Spleen (tissue), 11 donors: ENCODE data around the gene PCYT1A. TPM values are rescaled to one million over a fixed set of nuclear protein-coding genes. Genes with fewer than 3 reads are reported as not detected.
"Not testable (repeated sequence)": the region's sequence is repeated elsewhere in the genome, so short reads cannot be mapped to it uniquely, and the experiment has no call there.

Source experiments
- DNase-seq: peaks from one replicate; pipeline ENCODE4 v3.0.0-alpha.2; 2020
- H3K27ac ChIP-seq, 8 donors: fragments of 200-600 bp; sonication (generic) in 7 of 8; 1 replicate in 4 of 8; 2 replicates in 4 of 8; pipeline versions ENCODE4 v1.5.0 to v1.8.0; 2016 to 2021; ENCODE audit warnings: inconsistent platforms in 4 of 8, mild to moderate bottlenecking in 4 of 8, moderate library complexity in 1 of 8
- H3K27me3 ChIP-seq, 7 donors: fragments of 200-600 bp; sonication (generic) in 6 of 7; replicated peaks in 1 of 7; 1 replicate in 4 of 7; 2 replicates in 3 of 7; pipeline versions ENCODE4 v1.5.0 to v1.8.0; 2016 to 2021; ENCODE audit warnings: inconsistent platforms in 3 of 7, mild to moderate bottlenecking in 1 of 7
- H3K36me3 ChIP-seq, 6 donors: fragments of 200-600 bp; sonication (generic) in 5 of 6; 1 replicate in 4 of 6; 2 replicates in 2 of 6; pipeline versions ENCODE4 v1.5.0 to v1.8.0; 2016 to 2021; ENCODE audit warnings: inconsistent platforms in 2 of 6
- H3K4me1 ChIP-seq, 6 donors: fragments of 200-600 bp; sonication (generic) in 5 of 6; 1 replicate in 3 of 6; 2 replicates in 3 of 6; pipeline versions ENCODE4 v1.5.0 to v1.8.0; 2016 to 2021; ENCODE audit warnings: inconsistent platforms in 3 of 6
- H3K4me3 ChIP-seq, 8 donors: fragments of 200-600 bp; sonication (generic) in 7 of 8; 1 replicate in 4 of 8; 2 replicates in 4 of 8; pipeline versions ENCODE4 v1.5.0 to v1.8.0; 2016 to 2021; ENCODE audit warnings: inconsistent platforms in 4 of 8, mild to moderate bottlenecking in 4 of 8, moderate library complexity in 2 of 8
- H3K9me3 ChIP-seq, 8 donors: fragments of 200-600 bp; sonication (generic) in 7 of 8; 1 replicate in 4 of 8; 2 replicates in 4 of 8; pipeline versions ENCODE4 v1.5.0 to v1.8.0; 2016 to 2021; ENCODE audit warnings: inconsistent platforms in 4 of 8
- POLR2A ChIP-seq, 3 donors: fragments of 450-650 bp; IDR thresholded peaks; one replicate each; pipeline ENCODE4 v1.5.1; 2017; ENCODE audit warnings: antibody characterized with exemption in 3 of 3, mild to moderate bottlenecking in 1 of 3
- POLR2AphosphoS5 ChIP-seq, 3 donors: sonication (generic); formaldehyde crosslinking; IDR thresholded peaks; one replicate each; pipeline ENCODE4 v1.5.1; 2017; ENCODE audit warnings: antibody characterized with exemption in 3 of 3
- WGBS, 5 donors: extraction: QIAGEN DNeasy Blood & Tissue Kit in 3 of 5; methylation state at CpG; one replicate each; pipeline versions ENCODE4 v1.1.5 to v1.1.7; 2013 to 2018; 5-methylcytosine and 5-hydroxymethylcytosine counted together
- intact Hi-C: fragments of 100-400 bp; cut with DNase I; formaldehyde crosslinking; loops from one replicate; pipeline ENCODE4 v1.15.0; 2023; ENCODE audit warnings: low total_unique reads
- polyA plus RNA-seq, 3 donors: library from polyadenylated mRNA; stranded (reverse); fragments of 200-250 nt; gene quantifications; one replicate each; pipeline ENCODE4 v1.2.1, GENCODE V29; 2013
- total RNA-seq, 7 donors: library from RNA; depleted of rRNA in 3 of 7; stranded (reverse); fragments of >200 nt in 3 of 7; fragmentation: NEBNext Ultra II Directional in 4 of 7; extraction: Animal tissue kit (Norgen Biotek cat#: 25700) in 4 of 7; gene quantifications; one replicate each; pipeline versions ENCODE4 v1.1.0 to v1.2.1, GENCODE V29; 2016 to 2021
- TF ChIP-seq, protein P1 (sequence below), 11 experiments: fragments of 200-600 bp in 7 of 11; fragments of 450-650 bp in 4 of 11; sonication (generic) in 4 of 11; IDR thresholded peaks in 8 of 11; conservative IDR thresholded peaks in 3 of 11; 1 replicate in 7 of 11; 2 replicates in 4 of 11; pipeline versions ENCODE4 v1.4.0 to v1.8.0; 2016 to 2021; ENCODE audit warnings: antibody characterized with exemption in 11 of 11, inconsistent platforms in 4 of 11, mild to moderate bottlenecking in 1 of 11
- donor health status: healthy with polysubstance abuse.
- donor health status: DM: no; HTN: no; CAD: no; lungs with moderate emphysema.
- donor health status: DM: no; HTN: no; CAD: no.
- donor health status: Bipolar disorder and iron deficiency.
- donor health status: healthy.
- donor health status: DM: no; HTN: no; CAD: no.
- donor health status: DM: yes; HTN: yes; CAD: no.

The PCYT1A gene
- total and polyA plus RNA-seq, 10 donors: 10.6 to 128 (median 90.3) TPM

DNA sequence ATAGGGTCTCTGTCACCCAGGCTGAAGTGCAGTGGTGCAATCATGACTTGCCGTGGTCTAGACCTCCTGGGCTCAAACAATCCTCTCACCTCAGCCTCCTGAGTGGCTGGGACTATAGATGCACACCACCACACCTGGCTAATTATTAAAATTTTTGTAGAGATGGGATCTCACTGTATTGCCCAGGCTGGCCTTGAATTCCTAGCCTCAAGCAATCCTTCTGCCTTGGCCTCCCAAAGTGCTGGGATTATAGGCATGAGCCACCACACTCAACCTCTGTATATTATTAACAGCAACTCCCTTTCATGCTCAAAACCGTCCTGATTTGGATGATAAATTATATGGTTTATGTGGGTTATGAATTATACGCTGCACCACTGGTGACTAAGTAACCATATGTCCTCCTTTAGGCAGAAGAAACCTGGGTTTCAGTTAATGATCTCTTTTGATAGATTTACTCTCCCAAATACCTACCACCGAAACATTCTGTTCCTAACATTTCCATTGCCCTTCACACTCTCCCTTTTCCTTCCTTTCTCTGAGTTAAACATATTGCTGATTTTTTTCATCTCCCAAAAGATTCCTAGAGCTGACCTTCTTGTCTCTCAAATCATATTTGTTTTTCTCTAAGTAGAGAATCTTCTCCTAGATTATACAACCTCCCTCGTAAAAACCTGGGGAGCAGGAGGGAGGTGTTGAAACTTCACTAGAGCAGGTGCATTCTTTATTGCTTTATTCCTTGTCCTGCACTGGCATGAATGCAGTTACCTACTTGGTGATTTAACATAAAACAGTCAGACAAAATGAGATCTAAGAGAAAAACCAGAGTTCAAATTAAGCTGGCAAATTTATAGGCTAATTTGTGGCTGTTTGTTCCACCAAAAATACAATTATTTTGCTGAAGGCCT lies 32.9 kb downstream of the PCYT1A start:
- no peaks in the 10 kb centered on the region for H3K9me3 ChIP-seq
- 68 to 82% (median 76%) methylated on average over 5 of the region's 5 CpGs for WGBS, 5 donors
- no peaks in the 10 kb centered on the region for H3K27me3 ChIP-seq
- H3K36me3 ChIP-seq: peaks cover 0 to 81% (median 30%) of the 10 kb centered on the region in 6 donors
- peaks cover 0 to 7% (median 0%) of the 10 kb centered on the region in 6 donors for H3K4me1 ChIP-seq
- intact Hi-C loops: loop anchor here (5.0 kb wide), 1 partner anchor 268 kb away; no protein-coding TSS in a partner anchor
- H3K27ac ChIP-seq: no peak overlapping the region
- H3K4me3 ChIP-seq: no peak overlapping the region
- TF ChIP-seq POLR2A (IDR thresholded peaks at IDR 0.05): no peak
- no peak for TF ChIP-seq POLR2AphosphoS5 (IDR thresholded peaks at IDR 0.05)
- DNase-seq: no peak

DNA sequence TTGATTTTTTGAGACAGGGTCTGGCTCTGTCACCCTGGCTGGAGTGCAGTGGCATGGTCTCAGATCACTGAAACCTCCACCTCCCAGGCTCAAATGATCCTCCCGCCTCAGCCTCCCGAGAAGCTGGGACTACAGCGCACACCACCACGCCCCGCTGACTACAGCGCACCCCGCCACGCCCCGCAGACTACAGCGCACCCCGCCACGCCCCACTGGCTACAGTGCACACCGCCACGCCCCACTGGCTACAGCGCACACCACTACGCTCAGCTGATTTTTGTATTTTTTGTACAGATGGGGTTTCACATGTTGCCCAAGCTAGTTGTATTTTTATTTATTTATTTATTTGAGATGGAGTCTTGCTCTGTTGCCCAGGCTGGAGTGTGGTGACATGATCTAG lies 35.6 kb downstream of the PCYT1A start:
- Histone ChIP-seq H3K27ac (no peak overlapping the region), H3K4me3 (no peak overlapping the region), H3K36me3 (peaks cover 0 to 80% (median 37%) of the 10 kb centered on the region in 6 donors), H3K27me3 (no peaks in the 10 kb centered on the region), H3K4me1 (peaks cover 0 to 7% (median 0%) of the 10 kb centered on the region in 6 donors), H3K9me3 (no peaks in the 10 kb centered on the region)
- 82 to 96% (median 91%) methylated on average over 15 to 16 of the region's 16 CpGs for WGBS, 5 donors
- intact Hi-C loops: loop anchor here (5.0 kb wide), 1 partner anchor 270 kb away; no protein-coding TSS in a partner anchor
- no peak for DNase-seq
- TF ChIP-seq POLR2AphosphoS5 (IDR thresholded peaks at IDR 0.05) (no peak), POLR2A (IDR thresholded peaks at IDR 0.05) (no peak)
- TF ChIP-seq, protein P1, sequence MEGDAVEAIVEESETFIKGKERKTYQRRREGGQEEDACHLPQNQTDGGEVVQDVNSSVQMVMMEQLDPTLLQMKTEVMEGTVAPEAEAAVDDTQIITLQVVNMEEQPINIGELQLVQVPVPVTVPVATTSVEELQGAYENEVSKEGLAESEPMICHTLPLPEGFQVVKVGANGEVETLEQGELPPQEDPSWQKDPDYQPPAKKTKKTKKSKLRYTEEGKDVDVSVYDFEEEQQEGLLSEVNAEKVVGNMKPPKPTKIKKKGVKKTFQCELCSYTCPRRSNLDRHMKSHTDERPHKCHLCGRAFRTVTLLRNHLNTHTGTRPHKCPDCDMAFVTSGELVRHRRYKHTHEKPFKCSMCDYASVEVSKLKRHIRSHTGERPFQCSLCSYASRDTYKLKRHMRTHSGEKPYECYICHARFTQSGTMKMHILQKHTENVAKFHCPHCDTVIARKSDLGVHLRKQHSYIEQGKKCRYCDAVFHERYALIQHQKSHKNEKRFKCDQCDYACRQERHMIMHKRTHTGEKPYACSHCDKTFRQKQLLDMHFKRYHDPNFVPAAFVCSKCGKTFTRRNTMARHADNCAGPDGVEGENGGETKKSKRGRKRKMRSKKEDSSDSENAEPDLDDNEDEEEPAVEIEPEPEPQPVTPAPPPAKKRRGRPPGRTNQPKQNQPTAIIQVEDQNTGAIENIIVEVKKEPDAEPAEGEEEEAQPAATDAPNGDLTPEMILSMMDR (IDR thresholded peaks at IDR 0.05 in 8 of 11, conservative IDR thresholded peaks at IDR 0.05 in 3 of 11): no peak

DNA sequence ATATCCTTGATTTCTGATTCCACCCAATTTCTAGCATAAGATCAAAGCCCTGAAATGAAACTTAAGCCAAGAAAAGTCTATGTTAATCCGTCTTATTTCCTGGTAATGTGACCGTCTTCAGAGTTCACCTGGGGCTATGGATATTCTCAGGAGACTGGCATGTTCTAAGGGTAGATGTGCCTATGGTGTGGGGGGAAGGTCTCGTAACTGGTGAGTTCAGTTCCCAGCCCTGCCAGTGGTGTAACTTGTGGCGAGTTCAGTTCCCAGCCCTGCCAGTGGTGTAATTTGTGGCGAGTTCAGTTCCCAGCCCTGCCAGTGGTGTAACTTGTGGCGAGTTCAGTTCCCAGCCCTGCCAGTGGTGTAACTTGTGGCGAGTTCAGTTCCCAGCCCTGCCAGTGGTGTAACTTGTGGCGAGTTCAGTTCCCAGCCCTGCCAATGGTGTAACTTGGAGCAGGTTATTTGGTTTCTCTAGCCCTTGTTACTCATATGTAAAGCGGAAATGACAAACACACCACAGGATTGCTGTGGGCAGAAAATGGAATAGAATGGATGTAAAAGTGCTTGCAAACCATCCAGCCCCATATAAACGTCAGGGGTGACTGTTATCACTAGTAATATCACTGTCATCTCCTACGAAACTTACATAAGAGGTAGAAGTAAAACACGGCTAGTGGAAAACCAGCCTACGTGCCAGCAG lies 40.8 kb downstream of the PCYT1A start:
- 51 to 86% (median 80%) methylated on average over 13 of the region's 13 CpGs for WGBS, 5 donors
- intact Hi-C loops: no loop called here
- H3K36me3 ChIP-seq: peaks cover 0 to 87% (median 40%) of the 10 kb centered on the region in 6 donors
- H3K4me3 ChIP-seq: no peak overlapping the region
- peak overlapping the region in 6 of 8 donors; percentile 28 to 83 (median 72) for H3K27ac ChIP-seq
- H3K27me3 ChIP-seq: no peaks in the 10 kb centered on the region
- H3K9me3 ChIP-seq: no peaks in the 10 kb centered on the region
- DNase-seq: no peak
- H3K4me1 ChIP-seq: no peaks in the 10 kb centered on the region
- TF ChIP-seq POLR2AphosphoS5 (IDR thresholded peaks at IDR 0.05): peak in 1 of 3 donors; percentile 21
- TF ChIP-seq, protein P1 (IDR thresholded peaks at IDR 0.05 in 8 of 11, conservative IDR thresholded peaks at IDR 0.05 in 3 of 11): no peak

DNA sequence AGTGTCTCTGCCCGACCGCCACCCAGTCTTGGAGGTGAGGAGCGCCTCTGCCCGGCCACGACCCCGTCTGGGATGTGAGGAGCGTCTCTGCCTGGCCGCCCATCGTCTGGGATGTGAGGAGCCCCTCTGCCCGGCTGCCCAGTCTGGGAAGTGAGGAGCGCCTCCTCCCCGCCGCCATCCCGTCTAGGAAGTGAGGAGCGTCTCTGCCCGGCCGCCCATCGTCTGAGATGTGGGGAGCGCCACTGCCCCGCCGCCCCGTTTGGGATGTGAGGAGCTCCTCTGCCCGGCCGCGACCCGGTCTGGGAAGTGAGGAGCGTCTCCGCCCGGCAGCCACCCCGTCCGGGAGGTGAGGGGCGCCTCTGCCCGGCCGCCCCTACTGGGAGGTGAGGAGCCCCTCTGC lies 43.4 kb downstream of the PCYT1A start:
- H3K27ac ChIP-seq, H3K4me3 ChIP-seq, intact Hi-C loops, H3K27me3 ChIP-seq, DNase-seq, H3K4me1 ChIP-seq, H3K9me3 ChIP-seq: not testable (repeated sequence)
- 96 to 99% (median 98%) methylated on average over 32 to 34 of the region's 34 CpGs for WGBS, 5 donors
- H3K36me3 ChIP-seq: peaks cover 0 to 99% (median 65%) of the 10 kb centered on the region in 6 donors

DNA sequence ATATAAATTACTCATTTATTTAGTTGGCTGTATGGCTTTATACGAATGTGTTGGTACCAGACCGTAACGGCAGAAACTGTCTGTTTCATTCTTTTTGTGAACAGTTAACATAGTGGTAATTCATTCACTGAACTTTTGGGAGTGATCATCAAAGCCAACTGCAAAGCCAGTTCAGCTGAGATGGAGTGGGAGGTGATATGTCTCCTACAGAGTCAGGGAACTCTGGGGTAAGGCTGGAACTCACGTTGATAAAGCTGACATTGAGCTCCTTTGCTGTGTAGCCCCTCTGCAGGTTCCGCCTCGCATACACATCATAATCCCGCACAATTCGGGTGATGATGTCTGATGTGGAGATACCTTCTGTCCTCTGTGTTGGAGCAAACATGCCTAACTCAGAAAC lies 45.8 kb downstream of the PCYT1A start:
- 84 to 90% (median 89%) methylated on average over 8 of the region's 8 CpGs for WGBS, 5 donors
- H3K27me3 ChIP-seq: no peaks in the 10 kb centered on the region
- DNase-seq: no peak
- H3K9me3 ChIP-seq: no peaks in the 10 kb centered on the region
- intact Hi-C loops: no loop called here
- peaks cover 0 to 8% (median 0%) of the 10 kb centered on the region in 6 donors for H3K4me1 ChIP-seq
- H3K36me3 ChIP-seq: peaks cover 0 to 99% (median 71%) of the 10 kb centered on the region in 6 donors
- TF ChIP-seq POLR2A (IDR thresholded peaks at IDR 0.05): no peak
- TF ChIP-seq, protein P1 (IDR thresholded peaks at IDR 0.05 in 8 of 11, conservative IDR thresholded peaks at IDR 0.05 in 3 of 11): no peak
- no peak for TF ChIP-seq POLR2AphosphoS5 (IDR thresholded peaks at IDR 0.05)
- H3K27ac ChIP-seq: no peak overlapping the region
- H3K4me3 ChIP-seq: no peak overlapping the region
